ENCODE data around the gene LPO. TPM values are rescaled to one million over a fixed set of nuclear protein-coding genes. Genes with fewer than 3 reads are reported as not detected.

Gene LPO
- total RNA-seq, 4 donors from 2014 or later: 0.06 to 0.59 TPM; not detected in 2

- no peak within 1 kb of the TSS for H3K4me3 ChIP-seq (ENCODE audit: low read depth, poor library complexity, severe bottlenecking)
- intact Hi-C loops (cut with DNase I; ENCODE audit: low total_unique reads): no loop called here
- WGBS, 2 donors: 82 to 87% methylated on average over 5 of the region's 5 CpGs
- TF ChIP-seq CTCF (IDR thresholded peaks at IDR 0.05) (no peak), POLR2A (IDR thresholded peaks at IDR 0.05) (no peak)
- no peak for DNase-seq (ENCODE audit: low spot score in 2 of 2)
These were observed 42.3 kb downstream of the LPO start, which contains the start of gene MPO for GRCh38 chr17:58280480-58281217. Gene MPO (minus strand): TSS chr17:58280935. CDS start chr17:58280758, 177 bp downstream.

GRCh38 chr17:58281511-58282011, 43.2 kb downstream of the LPO start:
- no peak for TF ChIP-seq CTCF (IDR thresholded peaks at IDR 0.05)
- no peak for TF ChIP-seq POLR2A (IDR thresholded peaks at IDR 0.05)
- 40 to 53% methylated on average over 2 of the region's 2 CpGs for WGBS, 2 donors
- H3K4me3 ChIP-seq (ENCODE audit: low read depth, poor library complexity, severe bottlenecking): no peak overlapping the region
- intact Hi-C loops (cut with DNase I; ENCODE audit: low total_unique reads): no loop called here
- no peak for DNase-seq (ENCODE audit: low spot score in 2 of 2)

GRCh38 chr17:58282442-58282841, 44.1 kb downstream of the LPO start:
- intact Hi-C loops (cut with DNase I; ENCODE audit: low total_unique reads): no loop called here
- H3K4me3 ChIP-seq (ENCODE audit: low read depth, poor library complexity, severe bottlenecking): no peak overlapping the region
- 85 to 88% methylated on average over 6 of the region's 6 CpGs for WGBS, 2 donors
- no peak for DNase-seq (ENCODE audit: low spot score in 2 of 2)
- TF ChIP-seq CTCF (IDR thresholded peaks at IDR 0.05): no peak
- no peak for TF ChIP-seq POLR2A (IDR thresholded peaks at IDR 0.05)

DNA sequence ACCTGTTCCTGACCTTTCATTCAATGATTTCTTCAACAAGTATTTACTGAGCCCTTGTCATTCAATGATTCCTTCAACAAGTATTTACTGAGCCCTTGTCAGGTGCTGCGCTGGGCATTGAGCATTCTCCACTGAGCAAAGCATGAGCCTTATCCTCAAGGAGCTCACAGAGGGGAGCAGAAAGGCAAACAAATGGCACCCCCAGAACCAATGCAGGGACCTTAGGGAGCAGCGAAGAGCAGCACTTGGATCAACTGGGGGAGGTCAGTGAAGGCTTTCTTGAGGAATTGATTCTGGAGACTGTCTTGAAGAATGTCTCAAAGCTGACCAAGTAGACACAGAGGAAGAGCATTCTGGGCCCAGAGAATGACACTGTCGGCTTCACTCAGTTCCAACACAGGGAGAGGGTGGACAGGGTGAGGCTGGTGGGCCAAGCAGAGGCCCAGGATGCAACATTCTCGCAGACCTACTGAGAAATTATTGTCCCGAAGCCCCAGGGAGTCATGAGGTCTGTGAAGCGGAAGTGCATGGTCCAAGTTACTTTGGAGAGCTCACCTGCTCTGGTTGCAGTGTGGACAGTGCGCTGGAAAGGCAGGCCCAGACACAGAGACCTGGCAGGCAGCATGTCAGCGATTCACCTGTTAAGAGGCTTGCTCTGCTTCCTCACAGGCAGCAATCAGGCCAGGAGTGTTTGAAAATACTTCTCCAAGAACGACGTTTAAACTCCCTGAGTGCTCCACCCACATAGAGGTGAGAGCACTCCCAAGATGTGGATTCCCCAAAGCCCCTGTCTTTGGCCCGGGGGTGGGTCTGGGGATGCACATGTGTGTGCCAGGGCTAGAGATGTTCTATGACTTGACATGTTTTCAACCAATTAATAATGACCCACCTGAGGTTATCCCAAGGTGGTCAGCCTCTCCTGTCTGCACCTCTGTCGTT, 45.6 kb downstream of the LPO start:
- 68 to 70% methylated on average over 11 to 12 of the region's 12 CpGs for WGBS, 2 donors
- no peak for TF ChIP-seq CTCF (IDR thresholded peaks at IDR 0.05)
- TF ChIP-seq POLR2A (IDR thresholded peaks at IDR 0.05): no peak
- no peak overlapping the region for H3K4me3 ChIP-seq (ENCODE audit: low read depth, poor library complexity, severe bottlenecking)
- intact Hi-C loops (cut with DNase I; ENCODE audit: low total_unique reads): no loop called here
- no peak for DNase-seq (ENCODE audit: low spot score in 2 of 2)

- no peak for DNase-seq (ENCODE audit: low spot score in 2 of 2)
- intact Hi-C loops (cut with DNase I; ENCODE audit: low total_unique reads): no loop called here
These were observed 46.4 kb downstream of the LPO start for GRCh38 chr17:58284613-58285421.

More at GRCh38 chr17:58284613-58285421, 46.4 kb downstream of the LPO start:
- TF ChIP-seq POLR2A (IDR thresholded peaks at IDR 0.05) (no peak), CTCF (IDR thresholded peaks at IDR 0.05) (no peak)
- H3K4me3 ChIP-seq (ENCODE audit: low read depth, poor library complexity, severe bottlenecking): no peak overlapping the region
- WGBS, 2 donors: 47 to 57% methylated on average over 6 of the region's 6 CpGs

Measured in lower leg skin (tissue), 4 donors.